GM21786 (cell line): Measurements from ENCODE around the gene SLC25A28.
"Not testable (repeated sequence)": the region's sequence is repeated elsewhere in the genome, so short reads cannot be mapped to it uniquely, and the experiment has no call there.

Experiments
- ATAC-seq: cut with Tn5 transposase; IDR thresholded peaks from one replicate; pipeline ENCODE4 v1.9.1; 2021; ENCODE audit not compliant: unreplicated experiment

SLC25A28 gene

DNA sequence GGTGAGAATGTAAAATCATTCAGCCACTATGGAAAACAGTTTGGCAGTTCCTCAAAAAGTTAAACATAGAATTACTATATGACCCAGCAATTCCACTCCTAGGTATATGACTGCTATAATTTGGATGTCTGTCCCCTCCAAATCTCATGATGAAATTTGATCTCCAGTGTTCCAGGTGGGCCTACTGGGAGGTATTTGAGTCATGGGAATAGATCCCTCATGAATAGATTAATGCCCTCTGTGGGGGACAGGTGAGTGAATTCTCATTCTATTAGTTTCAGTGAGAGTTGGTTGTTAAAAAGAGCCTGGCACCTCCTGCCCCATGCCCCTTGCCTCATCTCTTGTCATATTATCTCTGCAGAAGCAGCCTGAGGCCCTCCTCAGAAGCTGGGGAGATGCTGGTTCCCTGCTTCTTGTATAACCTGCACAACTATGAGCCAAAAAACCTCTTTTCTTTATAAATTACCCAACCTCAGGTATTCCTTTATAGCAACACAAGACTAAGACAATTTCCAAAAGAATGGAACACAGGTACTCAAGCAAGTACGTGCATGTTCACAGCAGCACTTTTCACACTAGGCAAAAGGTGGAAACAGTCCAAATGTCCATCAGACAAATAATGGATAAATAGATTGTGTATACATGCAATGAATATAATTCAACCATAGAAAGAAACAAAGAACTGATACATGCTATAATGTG lies 8.8 kb upstream of the SLC25A28 start:
- ATAC-seq: no peak

DNA sequence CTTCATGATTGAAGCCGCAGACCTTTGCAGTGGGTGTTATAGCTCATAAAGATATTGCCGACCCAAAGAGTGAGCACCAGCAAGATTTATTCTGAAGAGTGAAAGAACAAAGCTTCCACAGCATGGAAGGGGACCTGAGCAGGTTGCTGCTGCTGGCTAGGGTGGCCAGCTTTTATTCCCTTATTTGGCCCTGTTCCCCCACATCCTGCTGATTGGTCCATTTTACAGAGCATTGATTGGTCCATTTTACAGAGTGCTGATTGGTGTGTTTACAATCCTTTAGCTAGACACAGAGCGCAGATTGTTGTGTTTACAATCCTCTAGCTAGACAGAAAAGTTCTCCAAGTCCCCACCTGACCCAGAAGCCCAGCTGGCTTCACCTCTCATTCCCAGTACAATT lies 4.9 kb upstream of the SLC25A28 start:
- not testable (repeated sequence) for ATAC-seq

DNA sequence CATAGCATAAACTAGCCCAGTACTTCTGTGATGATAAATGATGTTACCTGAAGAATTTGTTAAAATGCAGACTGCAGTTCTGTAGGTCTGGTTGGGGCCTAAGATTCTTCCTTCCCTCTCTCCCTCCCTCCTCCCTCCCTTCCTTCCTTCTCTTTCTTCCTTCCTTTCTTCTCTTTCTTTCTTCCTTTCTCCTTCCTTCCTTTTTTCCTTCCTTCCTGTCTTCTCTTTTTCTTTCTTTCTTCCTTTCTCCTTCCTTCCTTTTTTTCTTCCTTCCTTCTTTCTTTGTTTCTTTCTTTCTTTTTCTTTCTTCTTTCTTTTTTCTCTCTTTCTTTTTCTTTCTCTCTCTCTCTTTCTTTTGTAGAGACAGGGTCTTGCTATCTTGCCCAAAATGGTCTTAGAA lies 3.7 kb upstream of the SLC25A28 start:
- ATAC-seq: no peak

DNA sequence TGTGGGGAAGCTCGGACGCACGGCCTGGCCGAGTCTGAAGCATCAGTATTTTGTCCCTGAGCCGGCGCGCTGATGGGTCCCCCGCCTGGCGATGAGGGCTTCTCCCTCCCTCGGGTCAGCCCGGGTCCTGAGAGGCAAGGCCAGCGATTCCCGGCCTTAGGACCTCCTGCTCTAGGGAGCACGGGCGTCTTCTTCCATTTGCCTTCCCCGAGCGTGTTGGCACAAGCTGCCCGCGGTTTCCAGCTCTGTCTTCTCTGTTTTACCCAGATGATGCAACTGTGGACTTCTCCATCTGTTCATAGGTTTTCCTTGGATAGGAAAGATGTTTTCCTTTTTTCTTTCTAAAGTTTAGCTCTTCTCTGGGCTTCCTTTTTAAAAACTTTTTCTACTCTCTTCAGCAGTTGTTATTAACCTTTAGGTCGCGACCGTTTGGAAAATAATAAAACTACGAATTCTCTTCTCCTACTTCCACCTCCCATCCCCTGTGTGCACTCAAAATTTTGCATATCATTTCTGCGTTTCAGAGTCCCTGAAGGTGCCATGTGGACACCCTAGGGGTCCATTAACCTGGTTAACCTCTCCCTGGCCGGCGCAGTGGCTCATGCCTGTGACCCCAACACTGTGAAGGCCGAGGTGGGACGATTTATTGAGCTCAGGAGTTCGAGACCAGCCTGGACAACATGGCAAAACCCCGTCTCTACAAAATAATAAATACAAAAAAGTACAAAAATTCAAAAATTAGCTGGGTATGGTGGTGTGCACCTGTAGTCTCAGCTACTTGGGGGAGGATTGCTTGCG lies 1.4 kb upstream of the SLC25A28 start:
- ATAC-seq: no peak

DNA sequence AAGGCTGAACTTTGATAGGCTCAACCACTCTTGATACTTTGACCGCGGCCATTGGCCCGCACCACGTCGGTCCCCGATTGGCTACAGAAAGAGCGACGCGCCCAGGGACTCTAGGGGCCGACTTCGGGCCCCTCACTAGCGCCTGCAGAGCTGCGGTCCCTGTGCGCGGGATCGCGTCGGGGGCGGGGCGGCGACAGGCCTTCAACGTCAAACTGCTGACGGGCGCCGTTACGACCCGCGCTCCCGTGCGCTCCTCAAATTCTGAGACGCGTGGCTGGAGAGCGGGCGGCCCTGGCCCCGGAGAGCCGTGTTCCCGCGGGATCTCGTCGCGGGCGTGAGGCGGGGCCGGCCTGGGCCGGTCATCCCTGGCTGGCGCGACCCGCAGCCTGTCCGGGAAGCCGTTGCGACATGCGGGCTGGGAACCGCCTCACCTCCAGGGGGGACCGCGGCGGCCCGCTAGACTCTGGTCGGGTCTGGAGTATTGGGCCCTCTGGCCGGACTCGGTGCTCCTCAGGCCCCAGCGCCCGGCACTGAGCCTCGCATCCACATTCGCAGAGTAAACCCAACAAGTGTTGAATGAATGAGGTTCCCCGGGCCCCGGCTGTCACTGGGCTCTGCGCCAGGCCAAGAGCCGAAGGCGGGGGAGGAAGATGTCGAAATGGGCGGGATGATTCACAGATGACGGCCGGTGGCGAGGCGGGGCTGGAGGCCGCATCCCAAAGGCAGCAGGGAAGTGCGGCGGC lies 643 bp upstream of the SLC25A28 start:
- peak; percentile 82 for ATAC-seq

DNA sequence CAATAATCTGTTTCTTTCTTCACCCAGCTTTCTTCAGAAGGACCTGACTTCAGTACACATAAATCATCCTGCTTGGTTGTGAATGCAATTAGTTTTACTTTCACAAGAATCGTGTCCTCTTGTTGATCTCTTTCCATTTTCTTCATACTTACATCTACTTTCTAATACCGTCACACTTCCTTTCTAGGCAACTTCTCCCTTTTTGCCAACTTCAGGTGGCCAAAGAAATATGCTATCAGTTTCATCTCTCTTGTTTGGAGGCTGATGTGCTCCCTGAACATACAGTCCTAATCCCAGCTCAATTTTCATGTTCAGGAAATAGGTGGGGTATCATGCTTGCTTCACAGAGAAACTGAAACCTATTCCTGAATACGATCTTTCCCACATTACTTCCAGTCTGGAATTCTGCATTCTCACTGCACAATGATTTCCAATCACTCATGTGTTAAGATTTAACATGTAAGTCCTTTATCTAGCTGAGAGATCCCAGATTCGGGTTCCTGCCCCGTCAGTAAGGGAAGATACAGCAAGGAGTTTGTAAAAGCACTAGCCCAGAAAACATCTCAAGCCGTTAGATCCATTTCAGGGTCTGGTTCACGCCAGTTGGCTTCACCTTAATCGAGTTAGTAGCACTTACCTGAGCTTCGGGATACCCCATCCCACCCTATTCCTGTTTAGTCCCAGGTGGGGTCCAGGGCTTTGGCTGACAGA lies 994 bp downstream of the SLC25A28 start:
- ATAC-seq: no peak

DNA sequence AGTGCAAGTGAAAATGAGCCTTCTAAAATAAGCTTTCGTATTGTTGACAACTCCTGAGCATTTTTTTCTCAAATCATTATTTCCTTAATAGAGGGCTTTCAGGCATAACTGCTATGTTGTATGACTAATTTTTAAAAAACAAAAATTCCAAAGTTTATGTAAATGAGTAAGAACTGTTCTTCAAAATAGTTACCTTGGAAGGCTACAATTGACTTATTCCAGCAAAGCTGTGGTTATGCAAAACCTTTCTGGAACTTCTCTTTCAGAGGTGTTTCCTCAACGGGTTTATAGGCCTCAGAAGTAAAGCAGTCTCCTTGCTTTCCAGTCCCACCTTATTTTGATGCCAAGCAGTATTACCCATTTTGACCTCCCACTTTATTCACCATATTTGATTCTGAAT lies 2.5 kb downstream of the SLC25A28 start:
- ATAC-seq: no peak

DNA sequence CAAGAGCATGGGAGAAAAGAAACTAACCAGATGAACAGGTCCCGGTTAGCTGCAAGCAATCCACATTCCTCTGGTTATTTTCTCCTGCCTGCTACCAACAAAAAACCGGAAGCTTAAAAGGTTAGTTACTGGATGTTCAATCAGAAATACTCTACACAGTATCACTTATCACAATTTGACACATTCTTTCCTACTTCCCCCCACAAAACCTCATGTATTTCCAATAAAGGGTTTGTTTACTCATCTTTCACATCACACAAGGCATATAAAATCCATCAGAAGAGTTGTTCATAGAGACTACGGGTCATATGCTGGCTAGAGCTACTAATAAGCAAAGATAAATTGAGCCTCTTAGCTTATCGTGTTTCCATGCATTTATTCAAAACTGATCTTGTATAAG lies 4.8 kb downstream of the SLC25A28 start:
- no peak for ATAC-seq

DNA sequence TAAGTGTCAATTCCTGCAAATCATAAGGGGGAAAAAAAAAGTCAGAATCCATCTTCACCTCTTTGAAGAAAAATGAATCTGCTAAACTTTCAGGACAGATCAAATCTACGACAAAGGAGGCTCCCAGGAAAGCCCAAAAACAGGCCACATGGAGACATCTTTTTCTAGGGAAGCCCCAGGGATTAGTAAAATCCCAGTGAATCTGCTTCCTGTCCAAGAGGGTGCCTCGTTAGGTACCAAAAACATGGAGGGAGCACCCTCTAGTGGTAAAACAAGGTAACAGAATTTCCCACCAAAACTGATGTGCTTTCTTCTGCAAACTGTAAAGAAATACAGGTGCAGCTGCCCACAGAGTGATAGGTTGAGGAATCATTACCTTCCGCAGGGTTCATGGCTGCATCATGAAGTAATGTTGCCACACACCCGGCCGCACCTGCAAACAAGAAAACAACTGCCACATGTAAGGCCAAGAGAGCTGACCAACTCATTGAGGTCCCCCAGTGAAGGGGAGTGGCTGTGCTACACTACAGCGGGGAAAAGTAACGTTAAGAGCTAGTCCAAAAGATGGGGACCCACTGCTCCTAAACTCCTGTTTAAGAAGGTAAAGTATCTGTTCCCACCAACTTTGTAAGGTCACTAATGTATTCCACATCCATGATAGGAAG lies 7.9 kb downstream of the SLC25A28 start:
- no peak for ATAC-seq

DNA sequence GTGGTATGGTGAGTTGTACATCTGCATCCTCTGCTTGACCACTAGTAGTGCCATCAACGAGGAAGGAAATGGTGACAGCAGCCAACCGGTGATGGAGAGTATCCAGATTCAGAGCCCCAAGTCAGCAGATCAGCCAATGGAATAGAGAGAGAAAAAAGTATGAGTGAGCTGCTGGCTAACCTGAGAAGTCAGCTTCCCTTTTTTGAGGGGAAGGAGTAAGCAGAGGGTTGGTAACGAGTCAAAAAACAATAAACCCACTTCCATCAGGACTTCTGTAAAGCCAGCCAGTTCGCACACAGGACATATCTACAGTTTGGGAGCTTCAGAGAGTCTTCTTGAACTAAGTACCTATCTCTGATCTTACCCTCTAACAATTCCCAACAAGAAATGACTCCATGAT lies 8.9 kb downstream of the SLC25A28 start:
- no peak for ATAC-seq

DNA sequence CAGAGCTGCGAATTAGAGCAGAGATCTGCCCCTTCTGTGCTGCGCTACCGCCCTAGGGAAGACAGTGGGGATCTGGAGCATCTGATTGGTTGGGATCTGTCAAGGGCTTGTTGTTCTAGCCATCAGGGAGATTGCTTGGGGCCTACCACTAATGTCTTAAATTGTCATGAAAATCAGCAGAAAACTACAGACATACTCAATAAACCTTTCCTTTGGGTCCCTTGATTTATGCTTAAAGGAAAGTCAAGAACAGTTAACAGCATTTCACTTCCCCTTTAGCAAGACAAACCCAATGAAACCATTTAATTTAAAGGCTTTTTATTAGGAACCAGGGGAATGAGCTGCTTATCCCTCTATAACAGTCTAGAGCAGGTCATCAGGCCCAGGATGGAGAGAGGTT lies 10.0 kb downstream of the SLC25A28 start:
- no peak for ATAC-seq

DNA sequence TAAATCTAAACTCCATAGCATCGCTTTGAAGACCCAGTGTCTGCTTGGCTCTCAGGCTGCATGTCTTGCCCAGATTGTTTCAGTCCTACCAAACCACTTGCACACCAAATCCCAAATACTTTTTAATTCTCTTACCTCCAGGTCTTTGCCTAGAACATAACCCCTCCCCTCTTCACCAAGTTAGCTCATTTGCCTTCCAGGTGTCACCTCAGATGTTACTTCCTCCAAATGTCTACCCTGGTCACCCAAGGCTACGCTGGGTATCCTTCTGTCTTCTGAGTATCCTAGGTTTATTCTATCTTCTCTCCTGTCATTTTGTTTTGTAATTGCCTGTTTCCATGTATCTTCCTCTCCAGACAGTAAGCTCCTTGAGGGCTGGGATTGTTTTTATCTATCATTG lies 11.1 kb downstream of the SLC25A28 start:
- ATAC-seq: no peak

DNA sequence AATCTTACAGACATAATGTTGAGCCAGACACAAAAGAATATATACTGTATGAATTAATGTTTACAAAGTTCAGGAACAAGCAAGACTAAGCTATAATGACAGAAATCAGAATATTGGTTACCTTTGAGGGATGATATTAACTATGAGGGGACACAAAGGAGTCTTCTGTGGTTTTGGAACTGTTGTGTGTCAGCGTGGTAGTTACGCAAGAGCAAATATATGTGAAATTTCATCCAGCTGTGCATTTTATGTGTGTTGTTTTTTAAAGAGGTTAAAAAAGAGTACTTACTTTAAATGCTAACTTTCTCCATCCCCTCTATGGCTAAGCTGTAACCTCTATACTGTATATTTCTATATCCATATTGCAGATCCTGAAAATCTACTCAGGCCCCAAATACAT lies 14.9 kb downstream of the SLC25A28 start:
- no peak for ATAC-seq

DNA sequence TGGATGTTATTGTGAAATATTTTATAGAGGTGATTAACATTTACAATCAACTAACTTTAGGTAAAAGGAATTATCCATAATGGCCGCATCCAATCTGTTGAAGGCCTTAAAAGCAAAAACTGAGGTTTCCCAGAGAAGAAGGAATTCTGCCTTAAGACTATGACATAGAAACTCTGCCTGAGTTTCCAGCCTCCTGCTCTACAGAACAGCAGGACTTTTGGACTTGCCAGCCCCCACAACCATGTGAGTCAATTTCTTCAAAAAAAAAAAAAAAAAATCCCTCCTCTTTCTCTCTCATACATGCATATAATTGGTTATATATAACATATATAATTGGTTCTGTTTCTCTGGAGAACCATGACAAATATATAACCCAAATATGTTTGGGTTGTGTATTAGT lies 15.4 kb downstream of the SLC25A28 start:
- no peak for ATAC-seq

DNA sequence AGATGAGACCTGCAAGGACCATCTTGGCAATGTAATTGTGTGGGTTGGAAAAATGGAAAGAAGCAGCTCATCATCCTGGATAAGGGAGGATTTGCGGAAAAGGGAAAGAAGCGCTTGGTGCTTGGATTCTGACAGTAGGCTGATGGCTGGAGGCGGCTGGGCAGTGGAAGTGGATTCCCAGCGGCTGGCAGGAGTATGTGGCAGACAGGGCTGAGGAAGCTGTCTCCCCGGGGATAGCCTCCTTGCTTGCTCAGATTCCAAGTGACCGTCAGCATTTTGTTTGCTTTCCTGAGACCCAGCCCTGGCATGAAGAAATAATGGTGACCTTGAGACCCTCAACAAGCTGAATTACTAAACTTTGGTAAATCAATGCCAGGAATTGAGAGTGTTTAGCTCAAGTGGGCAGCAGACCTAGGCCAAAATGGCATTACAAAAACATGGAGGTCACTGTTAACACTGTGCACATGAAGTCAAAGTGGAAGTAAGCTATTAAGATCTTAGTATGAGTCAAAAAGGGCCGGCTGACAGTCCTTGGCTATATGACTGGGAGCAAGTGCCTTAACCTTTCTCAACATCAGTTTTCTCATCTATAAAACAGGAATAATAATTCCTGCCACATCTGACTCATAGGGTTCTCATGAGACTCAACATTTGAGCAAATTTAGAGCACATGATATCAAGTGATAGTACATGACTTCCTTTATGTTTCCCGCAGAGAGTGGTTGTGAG lies 21.3 kb downstream of the SLC25A28 start:
- ATAC-seq: no peak

DNA sequence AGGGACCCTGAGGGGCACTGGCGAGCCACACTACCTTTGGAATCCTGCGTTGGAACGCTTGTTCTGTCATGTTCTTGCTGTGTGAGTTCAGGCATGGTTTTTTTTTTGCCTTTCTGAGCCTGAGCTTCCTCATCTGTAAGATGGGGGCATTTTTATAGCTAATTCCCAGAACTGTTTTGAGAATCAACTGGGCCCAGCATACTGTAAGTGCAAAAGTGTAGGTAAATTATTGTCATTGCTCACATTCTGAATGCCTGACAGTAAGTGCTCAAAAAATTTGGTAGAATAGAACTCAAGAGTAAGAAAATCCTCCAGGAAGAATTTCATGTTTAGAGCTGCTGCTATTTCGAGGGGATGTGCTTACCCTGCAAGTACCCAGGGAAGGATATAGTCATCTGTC lies 22.2 kb downstream of the SLC25A28 start:
- ATAC-seq: no peak

DNA sequence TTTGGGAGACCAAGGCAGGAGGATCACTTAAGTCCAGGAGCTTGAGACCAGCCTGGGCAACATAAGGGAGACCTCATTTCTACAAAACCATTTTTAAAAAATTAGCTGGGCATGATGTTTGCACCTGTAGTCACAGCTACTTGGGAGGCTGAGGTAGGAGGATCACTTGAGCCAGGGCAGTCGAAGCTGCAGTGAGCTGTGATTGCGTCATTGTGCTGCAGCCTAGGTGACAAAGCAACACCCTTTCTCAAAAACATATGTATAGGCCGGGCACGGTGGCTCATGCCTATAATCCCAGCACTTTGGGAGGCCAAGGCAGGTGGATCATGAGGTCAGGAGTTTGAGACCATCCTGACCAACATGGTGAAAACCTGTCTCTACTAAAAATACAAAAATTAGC lies 23.5 kb downstream of the SLC25A28 start:
- not testable (repeated sequence) for ATAC-seq

DNA sequence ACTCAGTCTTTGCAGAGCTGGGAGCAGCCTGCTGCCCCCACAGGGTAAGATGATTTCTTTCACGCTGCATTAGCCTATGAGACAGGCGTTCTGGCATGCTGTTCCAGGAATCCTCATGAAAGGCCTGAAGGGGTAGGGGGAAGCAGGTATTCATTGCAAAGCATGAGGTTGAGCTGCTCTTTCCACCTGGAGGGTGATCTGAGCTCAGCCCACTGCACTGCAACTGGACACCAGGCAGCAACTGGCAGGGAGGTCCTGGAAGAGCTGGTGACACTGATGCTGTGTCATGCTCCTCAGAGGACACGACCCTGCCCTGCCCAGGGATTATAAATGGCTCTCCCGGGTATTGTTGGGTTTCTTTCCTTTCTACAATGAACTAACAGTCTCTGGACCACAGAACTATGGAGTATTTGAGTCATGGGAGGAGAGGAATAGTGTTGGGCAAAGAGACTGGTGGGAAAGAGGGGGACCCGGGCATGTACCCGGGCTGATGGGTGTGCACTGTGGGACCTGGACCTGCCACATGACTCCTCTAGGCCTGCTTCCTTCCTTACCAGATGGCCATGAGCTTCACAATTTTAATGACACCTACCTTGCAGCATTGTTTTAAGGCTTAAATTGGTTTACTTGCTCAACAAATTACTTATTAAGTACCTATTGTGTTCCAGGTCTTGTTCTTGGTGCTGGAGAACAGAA lies 24.3 kb downstream of the SLC25A28 start:
- no peak for ATAC-seq

DNA sequence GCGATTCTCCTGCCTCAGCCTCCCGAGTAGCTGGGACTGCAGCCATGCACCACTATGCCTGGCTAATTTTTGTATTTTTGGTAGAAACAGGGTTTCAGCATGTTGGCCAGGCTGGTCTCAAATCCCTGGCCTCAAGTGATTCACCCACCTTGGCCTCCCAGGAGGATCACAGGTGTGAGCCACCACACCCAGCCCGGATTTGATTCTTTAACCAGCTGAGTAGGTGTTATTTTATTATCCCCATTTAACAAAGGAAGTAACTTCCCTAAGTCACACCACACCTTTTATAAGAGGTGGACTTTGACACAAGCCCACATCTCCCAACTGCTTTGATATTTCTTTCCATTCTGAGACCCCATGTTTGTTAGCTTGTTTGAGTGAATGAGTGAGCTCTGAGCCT lies 25.0 kb downstream of the SLC25A28 start:
- ATAC-seq: no peak

DNA sequence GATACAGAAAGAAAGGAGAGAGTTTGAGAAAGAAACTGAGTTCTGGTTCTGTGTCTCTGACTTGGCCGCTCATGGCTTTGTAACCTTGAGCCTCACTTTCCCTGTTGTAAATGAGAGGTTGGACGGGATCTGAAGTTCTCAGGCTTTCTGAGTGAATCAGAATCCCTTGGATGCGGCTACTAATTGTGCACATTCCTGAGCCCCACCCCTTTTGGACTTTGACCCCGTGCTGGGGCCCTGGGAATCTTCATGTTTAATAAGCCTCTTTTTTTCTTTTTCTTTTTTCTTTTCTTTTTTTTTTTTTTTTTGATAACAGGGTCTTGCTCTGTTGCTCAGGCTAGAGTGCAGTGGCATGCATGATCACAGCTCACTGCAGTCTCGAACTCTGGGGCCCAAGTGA lies 26.9 kb downstream of the SLC25A28 start:
- no peak for ATAC-seq
